Inflammatory macrophage (primary cell): ENCODE measurements around the gene OSGIN1.
"Not testable (repeated sequence)": the region's sequence is repeated elsewhere in the genome, so short reads cannot be mapped to it uniquely, and the experiment has no call there.

Experiments
- DNase-seq, 2 donors: peaks; one replicate each; pipeline ENCODE4 v3.0.0-alpha.2; 2020 to 2022

Gene OSGIN1

GRCh38 chr16:83942074-83942473 lies 11.0 kb upstream of the OSGIN1 start:
- DNase-seq, result no peak

GRCh38 chr16:83942815-83943515 lies 10.1 kb upstream of the OSGIN1 start:
- no peak for DNase-seq

- no peak for DNase-seq
These were observed 9.5 kb upstream of the OSGIN1 start for GRCh38 chr16:83943516-83944050.

GRCh38 chr16:83945587-83945986 lies 7.5 kb upstream of the OSGIN1 start:
- no peak for DNase-seq

- no peak for DNase-seq
These were observed 6.8 kb upstream of the OSGIN1 start for GRCh38 chr16:83946154-83946780.

- DNase-seq, result no peak
These were observed 6.1 kb upstream of the OSGIN1 start for GRCh38 chr16:83946781-83947566.

- no peak for DNase-seq
These were observed 5.3 kb upstream of the OSGIN1 start for GRCh38 chr16:83947642-83948234.

GRCh38 chr16:83948914-83949723 lies 3.9 kb upstream of the OSGIN1 start:
- DNase-seq, result no peak

GRCh38 chr16:83949724-83950001 lies 3.4 kb upstream of the OSGIN1 start:
- no peak for DNase-seq

- DNase-seq, result not testable (repeated sequence)
These were observed 2.1 kb upstream of the OSGIN1 start for GRCh38 chr16:83950862-83951399.

GRCh38 chr16:83951544-83951943 lies 1.5 kb upstream of the OSGIN1 start:
- no peak for DNase-seq

- peak in 1 of 2 donors; percentile 7 for DNase-seq
These were observed 477 bp upstream of the OSGIN1 start for GRCh38 chr16:83952587-83952939.

- peak; percentile 10 to 27 for DNase-seq
These were observed 946 bp downstream of the OSGIN1 start for GRCh38 chr16:83953796-83954576.

GRCh38 chr16:83954577-83955016 lies 1.6 kb downstream of the OSGIN1 start:
- DNase-seq, result peak; percentile 61 to 74

- DNase-seq, result no peak
These were observed 2.4 kb downstream of the OSGIN1 start for GRCh38 chr16:83955218-83956130.

GRCh38 chr16:83956336-83957289 lies 3.6 kb downstream of the OSGIN1 start:
- DNase-seq, result peak; percentile 78 to 79

- no peak for DNase-seq
These were observed 4.3 kb downstream of the OSGIN1 start for GRCh38 chr16:83957296-83957855.

GRCh38 chr16:83958137-83958845 lies 5.3 kb downstream of the OSGIN1 start:
- no peak for DNase-seq
